Measurements from ENCODE around the gene MRPS23. TPM values are rescaled to one million over a fixed set of nuclear protein-coding genes. Genes with fewer than 3 reads are reported as not detected.

MRPS23 gene
- total and polyA plus RNA-seq, 2 of the 4 experiments (the other 2 are of a cell fraction): 23.5 to 37.3 TPM

DNA sequence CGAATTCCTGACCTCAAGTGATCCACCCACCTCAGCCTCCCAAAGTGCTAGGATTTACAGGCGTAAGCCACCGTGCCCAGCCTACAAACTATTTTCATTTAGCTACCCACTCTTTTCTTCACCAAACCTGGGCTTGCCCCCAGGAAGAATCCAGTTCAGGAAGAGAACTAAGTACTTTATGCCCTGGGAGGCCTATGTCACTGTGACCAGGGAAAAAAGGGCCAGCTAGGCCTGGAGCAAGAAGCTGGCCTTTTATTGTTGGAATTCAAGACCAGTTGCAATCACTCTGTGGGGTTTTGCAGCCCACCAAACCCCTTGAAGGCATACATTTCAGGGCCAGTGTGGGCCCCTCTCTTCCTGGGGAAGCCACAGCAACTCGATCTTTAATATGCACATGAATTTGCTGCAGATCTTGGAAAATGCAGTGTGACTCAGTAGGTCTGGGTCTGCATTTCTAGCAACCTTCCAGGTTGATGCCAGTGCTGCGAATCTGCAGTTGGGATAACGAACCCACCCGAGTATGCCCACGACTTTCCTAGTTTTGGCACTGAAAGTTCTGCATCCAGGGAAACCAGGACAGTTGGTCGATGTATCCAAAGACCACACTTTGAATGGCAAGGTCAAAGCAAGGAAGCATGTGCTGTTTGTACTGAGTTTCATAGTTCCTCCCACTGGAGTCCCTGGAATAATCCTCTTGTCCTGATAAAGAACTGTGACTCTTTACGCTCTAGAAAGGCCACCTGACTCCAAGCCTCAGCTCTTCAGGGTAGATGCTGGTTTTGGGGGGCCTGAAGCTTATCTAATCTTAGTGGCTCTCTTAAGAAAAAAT, 7.2 kb upstream of the MRPS23 start (continued):
- TF ChIP-seq, protein P1, sequence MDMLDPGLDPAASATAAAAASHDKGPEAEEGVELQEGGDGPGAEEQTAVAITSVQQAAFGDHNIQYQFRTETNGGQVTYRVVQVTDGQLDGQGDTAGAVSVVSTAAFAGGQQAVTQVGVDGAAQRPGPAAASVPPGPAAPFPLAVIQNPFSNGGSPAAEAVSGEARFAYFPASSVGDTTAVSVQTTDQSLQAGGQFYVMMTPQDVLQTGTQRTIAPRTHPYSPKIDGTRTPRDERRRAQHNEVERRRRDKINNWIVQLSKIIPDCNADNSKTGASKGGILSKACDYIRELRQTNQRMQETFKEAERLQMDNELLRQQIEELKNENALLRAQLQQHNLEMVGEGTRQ (IDR thresholded peaks at IDR 0.05; ENCODE audit: low read depth, low read length): no peak
- no peak for TF ChIP-seq RFX5 (IDR thresholded peaks at IDR 0.05; ENCODE audit: low read depth, low read length)
- TF ChIP-seq, protein P2, sequence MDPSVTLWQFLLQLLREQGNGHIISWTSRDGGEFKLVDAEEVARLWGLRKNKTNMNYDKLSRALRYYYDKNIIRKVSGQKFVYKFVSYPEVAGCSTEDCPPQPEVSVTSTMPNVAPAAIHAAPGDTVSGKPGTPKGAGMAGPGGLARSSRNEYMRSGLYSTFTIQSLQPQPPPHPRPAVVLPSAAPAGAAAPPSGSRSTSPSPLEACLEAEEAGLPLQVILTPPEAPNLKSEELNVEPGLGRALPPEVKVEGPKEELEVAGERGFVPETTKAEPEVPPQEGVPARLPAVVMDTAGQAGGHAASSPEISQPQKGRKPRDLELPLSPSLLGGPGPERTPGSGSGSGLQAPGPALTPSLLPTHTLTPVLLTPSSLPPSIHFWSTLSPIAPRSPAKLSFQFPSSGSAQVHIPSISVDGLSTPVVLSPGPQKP (IDR thresholded peaks at IDR 0.05; ENCODE audit: borderline replicate concordance, low read depth, low read length): no peak
- TF ChIP-seq SMC3 (IDR thresholded peaks at IDR 0.05; ENCODE audit: low read depth, low read length): no peak
- TF ChIP-seq MXI1 (IDR thresholded peaks at IDR 0.05; ENCODE audit: borderline replicate concordance, low read depth, low read length): no peak

Data from IMR-90 (cell line).